CD14-positive monocyte (primary cell): ENCODE measurements around the gene NECAB3. TPM values are rescaled to one million over a fixed set of nuclear protein-coding genes. Genes with fewer than 3 reads are reported as not detected.
A peak's percentile ranks its signal among the peaks of the same experiment; 100 is the strongest.
"Not testable (repeated sequence)": the region's sequence is repeated elsewhere in the genome, so short reads cannot be mapped to it uniquely, and the experiment has no call there.

Experiments used
- DNase-seq, 3 donors: peaks; one replicate each; pipeline ENCODE4 v3.0.0-alpha.2; 2011 to 2022
- H2AFZ ChIP-seq: 2 replicates; pipeline ENCODE4 v1.6.0; 2012; ENCODE audit warnings: mild to moderate bottlenecking, low read depth, low read length, inconsistent platforms; ENCODE audit not compliant: insufficient read depth, poor library complexity, severe bottlenecking
- H3K27ac ChIP-seq, 2 donors: 1 replicate in 1 of 2; 2 replicates in 1 of 2; pipeline ENCODE4 v1.5.1; 2012 to 2013; ENCODE audit warnings: low read length in 2 of 2, control low read depth in 1 of 2, inconsistent platforms in 1 of 2, low read depth in 1 of 2, mild to moderate bottlenecking in 1 of 2
- H3K27me3 ChIP-seq, 2 donors: one replicate each; pipeline versions ENCODE4 v1.6.0 to v1.6.1; 2011 to 2013; ENCODE audit warnings: low read length in 2 of 2; ENCODE audit not compliant: control insufficient read depth in 2 of 2, insufficient read depth in 2 of 2
- H3K36me3 ChIP-seq, 2 donors: replicated peaks in 1 of 2; 1 replicate in 1 of 2; 2 replicates in 1 of 2; pipeline versions ENCODE4 v1.5.1 to v1.6.1; 2012 to 2013; ENCODE audit warnings: low read length in 2 of 2, control low read depth in 1 of 2, inconsistent platforms in 1 of 2, mild to moderate bottlenecking in 1 of 2; ENCODE audit not compliant: insufficient read depth in 2 of 2, control insufficient read depth in 1 of 2
- H3K4me1 ChIP-seq, 2 donors: 1 replicate in 1 of 2; 2 replicates in 1 of 2; pipeline versions ENCODE4 v1.5.1 to v1.6.1; 2012 to 2013; ENCODE audit warnings: low read length in 2 of 2, control low read depth in 1 of 2, inconsistent platforms in 1 of 2, mild to moderate bottlenecking in 1 of 2, moderate library complexity in 1 of 2; ENCODE audit not compliant: insufficient read depth in 2 of 2, control insufficient read depth in 1 of 2
- H3K4me2 ChIP-seq: replicated peaks from 2 replicates; pipeline ENCODE3; 2012; ENCODE audit warnings: low read length, moderate library complexity, mild to moderate bottlenecking; ENCODE audit not compliant: poor library complexity, severe bottlenecking; ENCODE audit errors: extremely low read depth
- H3K4me3 ChIP-seq, 3 experiments: fragments of 200-600 bp in 1 of 3; sonication (generic) in 1 of 3; replicated peaks in 1 of 3; 1 replicate in 2 of 3; 2 replicates in 1 of 3; pipeline ENCODE4 v1.5.1; 2011 to 2013; ENCODE audit warnings: low read length in 3 of 3, mild to moderate bottlenecking in 3 of 3, control low read depth in 2 of 3, low read depth in 2 of 3, inconsistent platforms in 1 of 3, moderate library complexity in 1 of 3
- H3K79me2 ChIP-seq: 2 replicates; pipeline ENCODE4 v1.6.0; 2012; ENCODE audit warnings: mild to moderate bottlenecking, control low read depth, inconsistent platforms, low read length, moderate library complexity; ENCODE audit not compliant: insufficient read depth
- H3K9ac ChIP-seq: 2 replicates; pipeline ENCODE4 v1.6.0; 2017; ENCODE audit warnings: low read length, mild to moderate bottlenecking; ENCODE audit not compliant: insufficient read depth, poor library complexity, severe bottlenecking
- H3K9me3 ChIP-seq, 2 donors: replicated peaks in 1 of 2; 1 replicate in 1 of 2; 2 replicates in 1 of 2; pipeline versions ENCODE4 v1.5.1 to v1.6.1; 2012 to 2013; ENCODE audit warnings: low read length in 2 of 2, control low read depth in 1 of 2; ENCODE audit not compliant: control insufficient read depth in 1 of 2, insufficient read depth in 1 of 2
- H4K20me1 ChIP-seq: 2 replicates; pipeline ENCODE4 v1.6.0; 2012; ENCODE audit warnings: mild to moderate bottlenecking, low read length, control low read depth, moderate library complexity; ENCODE audit not compliant: insufficient read depth
- H3K27ac Mint-ChIP-seq, 7 donors: one replicate each; pipeline ENCODE4 v1.8.0; 2020; ENCODE audit warnings: mild to moderate bottlenecking in 7 of 7, mixed read lengths in 7 of 7, moderate library complexity in 6 of 7, inconsistent platforms in 2 of 7
- H3K27me3 Mint-ChIP-seq, 3 donors: one replicate each; pipeline ENCODE4 v1.8.0; 2021 to 2022; ENCODE audit warnings: low read depth in 3 of 3, mild to moderate bottlenecking in 3 of 3, mixed read lengths in 3 of 3, moderate library complexity in 3 of 3, inconsistent platforms in 1 of 3
- H3K36me3 Mint-ChIP-seq, 2 donors: one replicate each; pipeline ENCODE4 v1.8.0; 2020; ENCODE audit warnings: mixed read lengths in 2 of 2, inconsistent platforms in 1 of 2, mild to moderate bottlenecking in 1 of 2
- H3K4me1 Mint-ChIP-seq: one replicate; pipeline ENCODE4 v1.8.0; 2020; ENCODE audit warnings: mild to moderate bottlenecking, mixed read lengths
- H3K4me3 Mint-ChIP-seq, 2 donors: one replicate each; pipeline ENCODE4 v1.8.0; 2020; ENCODE audit warnings: mild to moderate bottlenecking in 2 of 2, mixed read lengths in 2 of 2, moderate library complexity in 1 of 2
- H3K9me3 Mint-ChIP-seq, 7 donors: one replicate each; pipeline ENCODE4 v1.8.0; 2020 to 2022; ENCODE audit warnings: mixed read lengths in 7 of 7, mild to moderate bottlenecking in 6 of 7, moderate library complexity in 6 of 7, inconsistent platforms in 2 of 7
- WGBS: methylation state at CpG from one replicate; pipeline ENCODE4 v1.1.5; 2013; ENCODE audit warnings: missing lambda C conversion rate; ENCODE audit not compliant: insufficient coverage; 5-methylcytosine and 5-hydroxymethylcytosine counted together
- intact Hi-C, 2 donors: fragments of 100-400 bp; cut with micrococcal nuclease; formaldehyde crosslinking; loops; one replicate each; pipeline versions ENCODE4 v1.15.0 to v1.15.1; 2023
- polyA plus RNA-seq, 3 donors: library from polyadenylated mRNA; depleted of rRNA in 1 of 3; unstranded in 2 of 3; stranded (reverse) in 1 of 3; fragments of 300-500 nt in 2 of 3; fragments of >200 nt in 1 of 3; fragmentation: Illumina TruSeq in 2 of 3; gene quantifications; 1 replicate in 2 of 3; 2 replicates in 1 of 3; pipeline ENCODE4 v1.2.3, GENCODE V29; 2012 to 2021
- TF ChIP-seq, protein P1 (sequence below): fragments of 200-600 bp; IDR thresholded peaks from one replicate; pipeline ENCODE4 v1.8.0; 2022; ENCODE audit warnings: antibody characterized with exemption, mild to moderate bottlenecking

NECAB3 gene
- polyA plus RNA-seq, 3 donors = 1.3 to 12.8 (median 1.8) TPM

DNA sequence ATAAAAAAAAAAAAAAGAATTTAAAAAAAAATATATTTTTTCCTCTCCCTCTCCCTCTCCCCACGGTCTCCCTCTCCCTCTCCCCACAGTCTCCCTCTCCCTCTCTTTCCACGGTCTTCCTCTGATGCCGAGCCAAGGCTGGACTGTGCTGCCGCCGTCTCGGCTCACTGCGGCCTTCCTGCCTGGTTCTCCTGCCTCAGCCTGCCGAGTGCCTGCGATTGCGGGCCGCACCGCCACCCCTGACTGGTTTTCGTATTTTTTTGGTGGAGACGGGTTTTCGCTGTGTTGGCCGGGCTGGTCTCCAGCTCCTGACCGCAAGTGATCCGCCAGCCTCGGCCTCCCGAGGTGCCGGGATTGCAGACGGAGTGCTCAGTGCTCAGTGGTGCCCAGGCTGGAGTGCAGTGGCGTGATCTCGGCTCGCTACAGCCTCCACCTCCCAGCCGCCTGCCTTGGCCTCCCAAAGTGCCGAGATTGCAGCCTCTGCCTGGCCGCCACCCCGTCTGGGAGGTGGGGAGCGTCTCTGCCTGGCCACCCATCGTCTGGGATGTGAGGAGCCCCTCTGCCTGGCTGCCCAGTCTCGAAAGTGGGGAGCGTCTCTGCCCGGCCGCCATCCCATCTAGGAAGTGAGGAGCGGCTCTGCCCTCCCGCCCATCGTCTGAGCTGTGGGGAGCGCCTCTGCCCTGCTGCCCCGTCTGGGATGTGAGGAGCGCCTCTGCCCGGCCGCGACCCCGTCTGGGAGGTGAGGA, 26.6 kb upstream of the NECAB3 start:
- H3K9ac ChIP-seq, H3K4me3 Mint-ChIP-seq, H3K4me1 Mint-ChIP-seq, H3K4me2 ChIP-seq, intact Hi-C loops, H3K27me3 Mint-ChIP-seq, H4K20me1 ChIP-seq, H3K79me2 ChIP-seq, H3K4me1 ChIP-seq, H2AFZ ChIP-seq, H3K27me3 ChIP-seq, H3K27ac ChIP-seq, H3K36me3 ChIP-seq, H3K4me3 ChIP-seq, DNase-seq, H3K27ac Mint-ChIP-seq: not testable (repeated sequence)
- Mint-ChIP-seq H3K9me3 (peaks cover 10 to 27% (median 17%) of the 10 kb centered on the region in 7 donors), H3K36me3 (peaks cover 5 to 14% of the 10 kb centered on the region in 2 donors)
- WGBS = 99% methylated on average over 39 of the region's 45 CpGs
- H3K9me3 ChIP-seq = peaks cover 0 to 10% of the 10 kb centered on the region in 2 donors

DNA sequence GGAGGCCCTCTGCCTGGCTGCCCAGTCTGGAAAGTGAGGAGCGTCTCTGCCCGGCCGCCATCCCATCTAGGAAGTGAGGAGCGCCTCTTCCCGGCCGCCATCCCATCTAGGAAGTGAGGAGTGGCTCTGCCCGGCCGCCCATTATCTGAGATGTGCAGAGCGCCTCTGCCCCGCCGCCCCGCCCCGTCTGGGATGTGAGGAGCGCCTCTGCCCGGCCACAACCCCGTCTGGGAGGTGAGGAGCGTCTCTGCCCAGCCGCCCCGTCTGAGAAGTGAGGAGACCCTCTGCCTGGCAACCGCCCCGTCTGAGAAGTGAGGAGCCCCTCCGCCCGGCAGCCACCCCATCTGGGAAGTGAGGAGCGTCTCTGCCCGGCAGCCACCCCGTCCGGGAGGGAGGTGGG, 24.7 kb upstream of the NECAB3 start:
- H3K79me2 ChIP-seq, H4K20me1 ChIP-seq, H3K27me3 Mint-ChIP-seq, H3K27me3 ChIP-seq, DNase-seq, H3K36me3 ChIP-seq, H3K36me3 Mint-ChIP-seq, H3K27ac Mint-ChIP-seq, H3K27ac ChIP-seq, H3K4me1 ChIP-seq, intact Hi-C loops, H3K9ac ChIP-seq, H3K4me1 Mint-ChIP-seq, H3K4me2 ChIP-seq, H2AFZ ChIP-seq, H3K4me3 ChIP-seq, H3K4me3 Mint-ChIP-seq: not testable (repeated sequence)
- H3K9me3 ChIP-seq = peaks cover 0 to 10% of the 10 kb centered on the region in 2 donors
- peaks cover 10 to 27% (median 17%) of the 10 kb centered on the region in 7 donors for H3K9me3 Mint-ChIP-seq
- WGBS = no CpG with 5 or more reads among the region's 27 CpGs

DNA sequence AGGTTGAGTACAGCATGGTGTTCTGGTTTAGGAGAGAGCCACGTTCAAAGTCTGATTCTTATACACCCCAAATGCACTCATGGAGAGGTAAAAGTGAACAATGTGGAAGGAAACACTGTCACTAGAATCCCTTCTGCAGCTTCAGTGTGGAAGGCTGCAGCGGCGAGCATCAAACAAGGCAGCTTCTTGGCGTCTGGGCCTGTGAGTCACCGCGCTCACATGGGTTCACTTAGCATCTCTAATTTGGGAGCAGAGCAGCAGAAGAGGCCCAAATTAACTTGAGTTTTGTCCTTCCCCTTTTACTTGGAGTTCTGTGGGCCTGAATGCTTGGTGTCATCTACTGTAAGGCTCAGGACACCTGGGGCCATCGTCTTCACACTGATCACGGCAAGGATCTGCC, 22.9 kb upstream of the NECAB3 start:
- H3K4me3 ChIP-seq = no peak overlapping the region
- H3K36me3 Mint-ChIP-seq = peaks cover 0 to 2% of the 10 kb centered on the region in 2 donors
- no peak overlapping the region for H3K27ac ChIP-seq
- H3K36me3 ChIP-seq = no peaks in the 10 kb centered on the region
- TF ChIP-seq, protein P1, sequence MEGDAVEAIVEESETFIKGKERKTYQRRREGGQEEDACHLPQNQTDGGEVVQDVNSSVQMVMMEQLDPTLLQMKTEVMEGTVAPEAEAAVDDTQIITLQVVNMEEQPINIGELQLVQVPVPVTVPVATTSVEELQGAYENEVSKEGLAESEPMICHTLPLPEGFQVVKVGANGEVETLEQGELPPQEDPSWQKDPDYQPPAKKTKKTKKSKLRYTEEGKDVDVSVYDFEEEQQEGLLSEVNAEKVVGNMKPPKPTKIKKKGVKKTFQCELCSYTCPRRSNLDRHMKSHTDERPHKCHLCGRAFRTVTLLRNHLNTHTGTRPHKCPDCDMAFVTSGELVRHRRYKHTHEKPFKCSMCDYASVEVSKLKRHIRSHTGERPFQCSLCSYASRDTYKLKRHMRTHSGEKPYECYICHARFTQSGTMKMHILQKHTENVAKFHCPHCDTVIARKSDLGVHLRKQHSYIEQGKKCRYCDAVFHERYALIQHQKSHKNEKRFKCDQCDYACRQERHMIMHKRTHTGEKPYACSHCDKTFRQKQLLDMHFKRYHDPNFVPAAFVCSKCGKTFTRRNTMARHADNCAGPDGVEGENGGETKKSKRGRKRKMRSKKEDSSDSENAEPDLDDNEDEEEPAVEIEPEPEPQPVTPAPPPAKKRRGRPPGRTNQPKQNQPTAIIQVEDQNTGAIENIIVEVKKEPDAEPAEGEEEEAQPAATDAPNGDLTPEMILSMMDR = no peak
- H3K9me3 ChIP-seq = peaks cover 0 to 10% of the 10 kb centered on the region in 2 donors
- WGBS = 84% methylated on average over 7 of the region's 8 CpGs
- no peaks in the 10 kb centered on the region for H4K20me1 ChIP-seq
- no peak overlapping the region for H2AFZ ChIP-seq
- H3K4me2 ChIP-seq = no peak overlapping the region
- intact Hi-C loops = no loop called here
- H3K9me3 Mint-ChIP-seq = peaks cover 10 to 23% (median 16%) of the 10 kb centered on the region in 7 donors
- H3K27me3 Mint-ChIP-seq = no peaks in the 10 kb centered on the region
- no peaks in the 10 kb centered on the region for H3K79me2 ChIP-seq
- no peaks in the 10 kb centered on the region for H3K4me1 ChIP-seq
- DNase-seq = no peak
- H3K9ac ChIP-seq = no peak overlapping the region
- H3K4me1 Mint-ChIP-seq = peaks cover 2% of the 10 kb centered on the region
- H3K27me3 ChIP-seq = no peaks in the 10 kb centered on the region
- no peak overlapping the region for H3K4me3 Mint-ChIP-seq
- H3K27ac Mint-ChIP-seq = peak overlapping the region in 1 of 7 donors; percentile 37
